ENCODE results near the gene MTHFD2.
A peak's percentile ranks its signal among the peaks of the same experiment; 100 is the strongest.
"Not testable (repeated sequence)": the region's sequence is repeated elsewhere in the genome, so short reads cannot be mapped to it uniquely, and the experiment has no call there.

MTHFD2 gene

GRCh38 chr2:74198023-74198460 is 373 bp upstream of the MTHFD2 start:
- DNase-seq, result no peak

GRCh38 chr2:74199275-74199701 is 873 bp downstream of the MTHFD2 start:
- DNase-seq, result no peak

GRCh38 chr2:74199871-74200305 is 1.5 kb downstream of the MTHFD2 start:
- no peak for DNase-seq

GRCh38 chr2:74201196-74201595 is 2.8 kb downstream of the MTHFD2 start:
- no peak for DNase-seq

- peak; percentile 75 for DNase-seq
Measured at GRCh38 chr2:74201596-74201995, 3.2 kb downstream of the MTHFD2 start.

- no peak for DNase-seq
Measured at GRCh38 chr2:74204436-74204835, 6.0 kb downstream of the MTHFD2 start.

GRCh38 chr2:74205113-74205512 is 6.7 kb downstream of the MTHFD2 start:
- no peak for DNase-seq

- no peak for DNase-seq
Measured at GRCh38 chr2:74205596-74205995, 7.2 kb downstream of the MTHFD2 start.

GRCh38 chr2:74206180-74206688 is 7.8 kb downstream of the MTHFD2 start:
- DNase-seq, result peak; percentile 43

GRCh38 chr2:74212702-74213410 is 14.4 kb downstream of the MTHFD2 start:
- DNase-seq, result no peak

- DNase-seq, result not testable (repeated sequence)
Measured at GRCh38 chr2:74215771-74216170, 17.4 kb downstream of the MTHFD2 start.

- no peak for DNase-seq
Measured at GRCh38 chr2:74216642-74217041, 18.2 kb downstream of the MTHFD2 start.

GRCh38 chr2:74219846-74220486 is 21.6 kb downstream of the MTHFD2 start:
- no peak for DNase-seq

- no peak for DNase-seq
Measured at GRCh38 chr2:74221091-74221490, 22.7 kb downstream of the MTHFD2 start.

GRCh38 chr2:74221604-74222299 is 23.3 kb downstream of the MTHFD2 start:
- DNase-seq, result no peak

GRCh38 chr2:74222300-74222650 is 23.9 kb downstream of the MTHFD2 start:
- no peak for DNase-seq

GRCh38 chr2:74223941-74224770 is 25.7 kb downstream of the MTHFD2 start:
- DNase-seq, result no peak

GRCh38 chr2:74225698-74226459 is 27.5 kb downstream of the MTHFD2 start:
- no peak for DNase-seq

GRCh38 chr2:74226648-74227213 is 28.3 kb downstream of the MTHFD2 start:
- DNase-seq, result no peak

- DNase-seq, result no peak
Measured at GRCh38 chr2:74227646-74228045, 29.2 kb downstream of the MTHFD2 start.

GRCh38 chr2:74228772-74229171 is 30.4 kb downstream of the MTHFD2 start:
- DNase-seq, result no peak

GRCh38 chr2:74229865-74230264 is 31.4 kb downstream of the MTHFD2 start:
- DNase-seq, result not testable (repeated sequence)

Measured in fibroblast of skin of right biceps (primary cell).